Stimulated activated CD8-positive, alpha-beta memory T cell treated with anti-CD3 and anti-CD28 coated beads, Interleukin-2, amount 100 ng/mL, for 1 hour (primary cell): ENCODE measurements around the gene MYO5C.

Source experiments
- DNase-seq, 2 donors: peaks; one replicate each; pipeline ENCODE4 v3.0.0-alpha.2; 2020; ENCODE audit warnings: low read depth in 2 of 2

The MYO5C gene

GRCh38 chr15:52213206-52213605 is 82.4 kb downstream of the MYO5C start:
- DNase-seq, result no peak

- peak; percentile 34 to 50 for DNase-seq
Measured at GRCh38 chr15:52208306-52208946, 87.2 kb downstream of the MYO5C start.

- DNase-seq, result no peak
Measured at GRCh38 chr15:52207191-52207590, 88.4 kb downstream of the MYO5C start.

- no peak for DNase-seq
Measured at GRCh38 chr15:52206446-52206845, 89.2 kb downstream of the MYO5C start.

GRCh38 chr15:52204657-52205056 is 90.9 kb downstream of the MYO5C start:
- no peak for DNase-seq

- no peak for DNase-seq
Measured at GRCh38 chr15:52200831-52201365, 94.7 kb downstream of the MYO5C start.

- no peak for DNase-seq
Measured at GRCh38 chr15:52199271-52199670, 96.3 kb downstream of the MYO5C start.

GRCh38 chr15:52196891-52197290 is 98.7 kb downstream of the MYO5C start:
- no peak for DNase-seq

GRCh38 chr15:52193791-52194190 is 101.8 kb downstream of the MYO5C start:
- DNase-seq, result no peak

- no peak for DNase-seq
Measured at GRCh38 chr15:52193321-52193720, 102.3 kb downstream of the MYO5C start.

GRCh38 chr15:52191207-52191606 is 104.4 kb downstream of the MYO5C start, which contains the start of gene GNB5:
Gene GNB5 (minus strand): TSS chr15:52191392. CDS start chr15:52184676, 6,716 bp downstream.
- DNase-seq, result no peak

- DNase-seq, result no peak
Measured at GRCh38 chr15:52186651-52187486, 108.7 kb downstream of the MYO5C start.

- DNase-seq, result no peak
Measured at GRCh38 chr15:52185151-52185561, 110.4 kb downstream of the MYO5C start.

- no peak for DNase-seq
Measured at GRCh38 chr15:52184721-52185120, 110.9 kb downstream of the MYO5C start.

- no peak for DNase-seq
Measured at GRCh38 chr15:52183562-52184173, 111.9 kb downstream of the MYO5C start.

GRCh38 chr15:52181938-52182780 is 113.4 kb downstream of the MYO5C start:
- DNase-seq, result no peak

GRCh38 chr15:52180851-52181450 is 114.7 kb downstream of the MYO5C start:
- DNase-seq, result no peak

GRCh38 chr15:52180196-52180835 is 115.3 kb downstream of the MYO5C start:
- peak in 1 of 2 donors; percentile 16 for DNase-seq

- peak; percentile 66 to 76 for DNase-seq
Measured at GRCh38 chr15:52179278-52180195, 116.1 kb downstream of the MYO5C start.
